Left ventricle myocardium inferior (tissue), 1 donor: ENCODE results near the gene FHIT. TPM values are rescaled to one million over a fixed set of nuclear protein-coding genes. Genes with fewer than 3 reads are reported as not detected.

Experiments
- DNase-seq: peaks from one replicate; pipeline ENCODE4 v3.0.0-alpha.2; 2020
- H3K27ac ChIP-seq: fragments of 200-600 bp; replicated peaks from 2 replicates; pipeline ENCODE4 v1.8.0; 2021
- H3K27me3 ChIP-seq: fragments of 200-600 bp; 2 replicates; pipeline ENCODE4 v1.8.0; 2021; ENCODE audit warnings: low read depth
- H3K36me3 ChIP-seq: fragments of 200-600 bp; 2 replicates; pipeline ENCODE4 v1.8.0; 2021
- H3K4me1 ChIP-seq: fragments of 200-600 bp; 2 replicates; pipeline ENCODE4 v1.8.0; 2021
- H3K4me3 ChIP-seq: fragments of 200-600 bp; 2 replicates; pipeline ENCODE4 v1.8.0; 2021; ENCODE audit warnings: mild to moderate bottlenecking, moderate library complexity
- H3K9me3 ChIP-seq: fragments of 200-600 bp; replicated peaks from 2 replicates; pipeline ENCODE4 v1.8.0; 2021
- CTCF ChIP-seq: fragments of 200-600 bp; IDR thresholded peaks from 2 replicates; pipeline ENCODE4 v1.8.0; 2021; ENCODE audit warnings: antibody characterized with exemption, mild to moderate bottlenecking, borderline replicate concordance
- intact Hi-C: fragments of 100-400 bp; cut with micrococcal nuclease; formaldehyde crosslinking; loops from one replicate; pipeline ENCODE4 v1.11.0; 2022
- total RNA-seq: library from RNA; stranded (reverse); fragmentation: NEBNext Ultra II Directional; extraction: Animal tissue kit (Norgen Biotek cat#: 25700); gene quantifications from one replicate; pipeline ENCODE4 v1.2.1, GENCODE V29; 2021
- donor health status: DM: no; HTN: yes; CAD: no; lungs with severe emphysema.

The FHIT gene
- total RNA-seq, 1 donor from 2014 or later = 16.0 TPM

DNA sequence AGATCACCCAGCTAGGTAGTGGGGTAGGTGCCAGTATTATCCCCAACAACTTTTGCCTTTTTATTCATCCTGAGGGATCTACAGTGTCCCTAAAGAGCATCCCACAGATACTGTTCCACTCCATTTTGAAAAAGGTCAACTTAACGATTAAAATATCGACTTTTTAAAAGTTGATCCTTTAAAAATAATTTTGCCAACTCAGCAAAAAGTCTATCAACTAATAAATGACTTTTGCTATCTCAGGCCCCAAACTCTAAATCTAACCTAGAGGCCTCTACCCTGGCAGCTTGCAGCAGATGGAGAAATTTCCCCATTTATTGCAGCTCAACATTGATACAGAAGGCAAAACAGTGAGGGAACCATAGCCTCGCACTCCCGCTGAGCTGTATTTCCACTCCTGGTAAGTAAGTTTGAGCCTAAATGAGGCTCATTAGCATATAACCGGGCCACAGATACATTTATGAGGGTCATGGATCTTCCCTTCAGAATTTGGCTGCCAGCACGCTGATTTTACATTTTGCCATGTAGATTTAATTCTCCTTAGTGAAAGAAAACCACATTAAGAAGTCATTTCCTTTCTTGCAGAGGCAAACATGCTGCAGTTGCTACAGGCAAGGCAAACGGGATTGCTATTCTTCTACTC is 1497.3 kb downstream of the FHIT start:
- no peaks in the 10 kb centered on the region for H3K27me3 ChIP-seq
- intact Hi-C loops = no loop called here
- no peaks in the 10 kb centered on the region for H3K4me1 ChIP-seq
- no peak overlapping the region for H3K27ac ChIP-seq
- H3K4me3 ChIP-seq = no peak overlapping the region
- TF ChIP-seq CTCF = no peak
- no peak for DNase-seq
- no peaks in the 10 kb centered on the region for H3K9me3 ChIP-seq
- H3K36me3 ChIP-seq = no peaks in the 10 kb centered on the region

- Histone ChIP-seq H3K9me3 (no peaks in the 10 kb centered on the region), H3K4me3 (no peak overlapping the region), H3K36me3 (no peaks in the 10 kb centered on the region), H3K4me1 (no peaks in the 10 kb centered on the region), H3K27ac (no peak overlapping the region), H3K27me3 (no peaks in the 10 kb centered on the region)
- TF ChIP-seq CTCF = no peak
- intact Hi-C loops = no loop called here
- DNase-seq = no peak
These were observed 1498.3 kb downstream of the FHIT start for GRCh38 chr3:59752925-59753324.

DNA sequence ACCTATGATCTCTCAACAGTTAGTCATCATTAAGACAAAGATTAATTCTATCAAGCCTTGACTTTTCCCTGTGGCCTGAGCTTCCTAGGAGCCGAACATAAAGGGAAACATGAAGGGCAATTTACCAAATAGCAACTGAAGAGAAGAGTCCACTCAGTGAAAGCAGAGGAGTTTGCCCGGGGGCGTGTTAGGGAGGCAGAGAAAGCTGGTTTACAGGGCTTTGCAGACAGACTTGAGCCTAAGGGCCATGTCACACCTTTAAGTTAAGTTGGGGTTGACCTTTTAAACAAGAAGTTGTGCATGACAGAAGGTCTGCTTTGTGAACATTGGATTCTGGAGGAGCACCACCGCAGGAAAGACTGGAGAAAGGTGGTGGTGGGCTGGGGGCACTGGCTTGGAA is 1499.6 kb downstream of the FHIT start:
- Histone ChIP-seq H3K9me3 (no peaks in the 10 kb centered on the region), H3K4me1 (no peaks in the 10 kb centered on the region), H3K27ac (no peak overlapping the region), H3K27me3 (no peaks in the 10 kb centered on the region), H3K4me3 (no peak overlapping the region), H3K36me3 (no peaks in the 10 kb centered on the region)
- no peak for TF ChIP-seq CTCF
- no peak for DNase-seq
- intact Hi-C loops = no loop called here

DNA sequence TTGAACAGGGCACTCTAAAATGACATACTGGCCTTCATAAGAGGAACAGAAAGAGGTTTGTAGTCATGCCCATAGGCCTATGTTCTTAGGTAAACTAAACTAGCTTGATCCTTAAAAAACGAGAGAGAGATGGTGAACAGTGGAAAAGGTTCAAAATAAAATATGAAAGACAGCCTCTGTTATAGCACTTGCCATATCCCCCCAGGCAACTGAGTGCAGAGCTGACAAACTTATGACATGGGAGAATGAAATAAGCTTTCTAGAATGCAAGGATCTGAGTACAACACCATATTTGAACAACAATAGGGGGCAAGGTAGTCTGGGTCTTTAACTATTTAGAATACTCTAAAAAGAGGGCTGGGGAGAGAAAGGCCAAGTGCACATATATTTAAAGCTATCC is 1500.9 kb downstream of the FHIT start:
- Histone ChIP-seq H3K4me3 (no peak overlapping the region), H3K9me3 (no peaks in the 10 kb centered on the region), H3K27ac (no peak overlapping the region), H3K27me3 (no peaks in the 10 kb centered on the region), H3K4me1 (no peaks in the 10 kb centered on the region), H3K36me3 (no peaks in the 10 kb centered on the region)
- TF ChIP-seq CTCF = no peak
- intact Hi-C loops = no loop called here
- DNase-seq = no peak

DNA sequence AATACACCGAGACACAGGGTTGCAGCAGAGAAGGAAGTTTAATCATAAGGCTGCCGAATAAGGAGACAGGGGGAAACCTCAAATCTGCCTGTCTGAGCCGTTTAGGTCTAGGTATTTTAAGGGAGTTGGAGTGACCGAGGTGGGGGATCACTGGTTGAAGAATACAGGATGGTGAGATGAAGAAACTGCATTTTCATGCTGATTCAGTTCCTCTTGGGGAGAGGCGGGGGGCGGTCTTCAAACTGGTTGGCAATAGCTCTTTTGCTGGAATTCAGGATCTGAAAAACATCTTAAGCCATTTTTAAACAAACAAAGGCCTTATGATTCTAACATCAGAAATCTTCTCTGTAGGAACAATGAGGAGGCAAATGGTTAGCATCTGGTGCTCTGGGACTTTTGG is 1502.0 kb downstream of the FHIT start:
- TF ChIP-seq CTCF = no peak
- no peak for DNase-seq
- no peaks in the 10 kb centered on the region for H3K27me3 ChIP-seq
- intact Hi-C loops = no loop called here
- H3K4me3 ChIP-seq = no peak overlapping the region
- H3K9me3 ChIP-seq = no peaks in the 10 kb centered on the region
- no peak overlapping the region for H3K27ac ChIP-seq
- H3K36me3 ChIP-seq = no peaks in the 10 kb centered on the region
- no peaks in the 10 kb centered on the region for H3K4me1 ChIP-seq
